SK-N-SH (cell line): ENCODE measurements around the gene OPA1. TPM values are rescaled to one million over a fixed set of nuclear protein-coding genes. Genes with fewer than 3 reads are reported as not detected.

Source experiments
- CTCF ChIA-PET: fragments of 300-600, 350-600 bp; formaldehyde crosslinking; extraction: SDS; loops from one replicate; lab custom pipeline; 2021; lab: Yijun Ruan, JAX
- POLR2A ChIA-PET: fragments of 350-600 bp; sonication (Branson Sonifier 250); formaldehyde crosslinking; extraction: SDS; loops from one replicate; lab custom pipeline; 2020; ENCODE audit warnings: antibody characterized with exemption, inconsistent platforms; lab: Yijun Ruan, JAX
- DNase-seq: peaks from one replicate; pipeline ENCODE4 v3.0.0; 2012
- H2AFZ ChIP-seq: fragments of 200-600 bp; sonication (generic); 2 replicates; pipeline ENCODE4 v1.8.1; 2016; ENCODE audit warnings: antibody characterized with exemption, mild to moderate bottlenecking, low read depth
- H3F3A ChIP-seq: fragments of 200-600 bp; sonication (generic); replicated peaks from 2 replicates; pipeline ENCODE3; 2016; ENCODE audit warnings: antibody characterized with exemption, mild to moderate bottlenecking; ENCODE audit not compliant: insufficient read depth
- H3K27ac ChIP-seq, 2 experiments: fragments of 200-500 bp in 1 of 2; fragments of 200-600 bp in 1 of 2; sonication (Bioruptor generic) in 1 of 2; sonication (generic), shearing (Covaris generic) in 1 of 2; 2 replicates each; pipeline versions ENCODE4 v1.5.1 to v1.6.1; 2014 to 2016; ENCODE audit warnings: low read depth in 2 of 2, inconsistent platforms in 1 of 2, low read length in 1 of 2, mild to moderate bottlenecking in 1 of 2, mixed read lengths in 1 of 2
- H3K27me3 ChIP-seq: fragments of 200-600 bp; sonication (generic), shearing (Covaris generic); 2 replicates; pipeline ENCODE4 v1.6.1; 2016; ENCODE audit warnings: mixed run types; ENCODE audit not compliant: insufficient read depth
- H3K36me3 ChIP-seq, 2 experiments: fragments of 200-500 bp in 1 of 2; fragments of 200-600 bp in 1 of 2; sonication (Bioruptor generic) in 1 of 2; sonication (generic) in 1 of 2; replicated peaks in 1 of 2; 2 replicates each; pipeline versions ENCODE3 to v1.5.1; 2014 to 2016; ENCODE audit warnings: low read length in 1 of 2, mild to moderate bottlenecking in 1 of 2; ENCODE audit not compliant: insufficient read depth in 2 of 2, control insufficient read depth in 1 of 2
- H3K4me1 ChIP-seq, 2 experiments: fragments of 200-500 bp in 1 of 2; fragments of 200-600 bp in 1 of 2; sonication (Bioruptor generic) in 1 of 2; sonication (generic), shearing (Covaris generic) in 1 of 2; 2 replicates each; pipeline versions ENCODE4 v1.5.1 to v1.6.1; 2014 to 2016; ENCODE audit warnings: low read depth in 1 of 2, low read length in 1 of 2, mixed run types in 1 of 2; ENCODE audit not compliant: insufficient read depth in 2 of 2, control insufficient read depth in 1 of 2
- H3K4me2 ChIP-seq: fragments of 200-600 bp; sonication (generic), shearing (Covaris generic); 2 replicates; pipeline ENCODE4 v1.6.1; 2017; ENCODE audit warnings: mixed run types
- H3K4me3 ChIP-seq, 2 experiments: fragments of 200-500 bp in 1 of 2; fragments of 200-600 bp in 1 of 2; sonication (Bioruptor generic) in 1 of 2; sonication (generic), shearing (Covaris generic) in 1 of 2; 2 replicates each; pipeline versions ENCODE4 v1.5.1 to v1.8.1; 2014 to 2016; ENCODE audit warnings: low read depth in 2 of 2, inconsistent platforms in 1 of 2, low read length in 1 of 2, mild to moderate bottlenecking in 1 of 2, mixed read lengths in 1 of 2, moderate library complexity in 1 of 2
- H3K79me2 ChIP-seq: fragments of 200-600 bp; sonication (generic); 2 replicates; pipeline ENCODE4 v1.8.1; 2017; ENCODE audit warnings: mild to moderate bottlenecking; ENCODE audit not compliant: insufficient read depth
- H3K9ac ChIP-seq: fragments of 200-600 bp; sonication (generic); 2 replicates; pipeline ENCODE4 v1.6.1; 2017; ENCODE audit warnings: mixed run types
- H3K9me2 ChIP-seq: fragments of 200-600 bp; sonication (generic); 2 replicates; pipeline ENCODE4 v1.6.1; 2017; ENCODE audit warnings: mixed run types
- H3K9me3 ChIP-seq: fragments of 200-600 bp; sonication (generic); 2 replicates; pipeline ENCODE4 v1.6.1; 2017; ENCODE audit warnings: mixed run types, mild to moderate bottlenecking, moderate library complexity
- H4K20me1 ChIP-seq: fragments of 200-600 bp; sonication (generic); 2 replicates; pipeline ENCODE4 v1.6.1; 2017; ENCODE audit warnings: mild to moderate bottlenecking, mixed run types; ENCODE audit not compliant: insufficient read depth
- ELF1 ChIP-seq: IDR thresholded peaks from 2 replicates; pipeline ENCODE4 v1.4.0; 2012
- EP300 ChIP-seq, 2 experiments: IDR thresholded peaks; 2 replicates each; pipeline versions ENCODE4 v1.4.0 to v1.6.1; 2012; ENCODE audit warnings: borderline replicate concordance in 1 of 2, low read depth in 1 of 2, low read length in 1 of 2
- FOXJ3 ChIP-seq: sonication (generic); formaldehyde crosslinking; IDR thresholded peaks from 2 replicates; pipeline ENCODE4 v1.5.1; 2020; ENCODE audit warnings: mild to moderate bottlenecking, missing genetic modification reagents
- GABPA ChIP-seq: IDR thresholded peaks from 2 replicates; pipeline ENCODE4 v1.4.0; 2012; ENCODE audit warnings: low read depth, mild to moderate bottlenecking
- JUND ChIP-seq: IDR thresholded peaks from 2 replicates; pipeline ENCODE4 v1.4.0; 2012
- MAX ChIP-seq: IDR thresholded peaks from 2 replicates; pipeline ENCODE4 v1.4.0; 2012; ENCODE audit warnings: low read depth
- MEF2A ChIP-seq: IDR thresholded peaks from 2 replicates; pipeline ENCODE4 v1.4.0; 2012; ENCODE audit warnings: low read depth, borderline replicate concordance
- NFIC ChIP-seq: IDR thresholded peaks from 2 replicates; pipeline ENCODE4 v1.4.0; 2012; ENCODE audit warnings: borderline replicate concordance
- NRF1 ChIP-seq: IDR thresholded peaks from 2 replicates; pipeline ENCODE4 v1.6.1; 2012; ENCODE audit warnings: low read depth, mild to moderate bottlenecking, low read length
- POLR2AphosphoS5 ChIP-seq: IDR thresholded peaks from 2 replicates; pipeline ENCODE4 v1.6.1; 2012; ENCODE audit warnings: low read depth, low read length
- RXRA ChIP-seq: IDR thresholded peaks from 2 replicates; pipeline ENCODE4 v1.4.0; 2012; ENCODE audit warnings: low read depth, mild to moderate bottlenecking, borderline replicate concordance
- SIN3A ChIP-seq: IDR thresholded peaks from 2 replicates; pipeline ENCODE4 v1.6.1; 2012; ENCODE audit warnings: low read depth, mild to moderate bottlenecking, low read length, moderate library complexity, borderline replicate concordance
- SMC3 ChIP-seq: IDR thresholded peaks from 2 replicates; pipeline ENCODE4 v1.6.1; 2012; ENCODE audit warnings: low read depth, low read length, improper control_type of control experiment
- TCF12 ChIP-seq: IDR thresholded peaks from 2 replicates; pipeline ENCODE4 v1.4.0; 2012
- TEAD4 ChIP-seq: IDR thresholded peaks from 2 replicates; pipeline ENCODE4 v1.4.0; 2012; ENCODE audit warnings: mild to moderate bottlenecking, borderline replicate concordance; ENCODE audit not compliant: insufficient read depth
- ZBTB33 ChIP-seq: IDR thresholded peaks from 2 replicates; pipeline ENCODE4 v1.4.0; 2012; ENCODE audit warnings: low read depth, borderline replicate concordance
- WGBS: methylation state at CpG from one replicate; pipeline ENCODE4 v1.1.6; 2017; ENCODE audit warnings: low lambda C conversion rate; 5-methylcytosine and 5-hydroxymethylcytosine counted together
- polyA plus RNA-seq, 3 experiments: library from polyadenylated mRNA; depleted of rRNA; stranded (reverse); fragments of >200 nt; gene quantifications; 2 replicates each; pipeline ENCODE4 v1.2.3, GENCODE V29; 2012
- TF ChIP-seq, protein P1 (sequence below): fragments of 200-600 bp; sonication (generic); IDR thresholded peaks from 2 replicates; pipeline ENCODE4 v1.6.1; 2017; ENCODE audit warnings: antibody characterized with exemption, mild to moderate bottlenecking, moderate library complexity
- TF ChIP-seq, protein P2 (sequence below): IDR thresholded peaks from 2 replicates; pipeline ENCODE4; 2012
- TF ChIP-seq, protein P3 (sequence below): IDR thresholded peaks from 2 replicates; pipeline ENCODE4 v1.4.0; 2012; ENCODE audit warnings: low read depth, borderline replicate concordance
- TF ChIP-seq, protein P4 (sequence below): IDR thresholded peaks from 2 replicates; pipeline ENCODE4 v1.6.1; 2012; ENCODE audit warnings: mild to moderate bottlenecking, low read depth, low read length, moderate library complexity

Gene OPA1
- polyA plus RNA-seq, 1 of the 3 experiments (the other 2 are of a cell fraction): 11.4 TPM

DNA sequence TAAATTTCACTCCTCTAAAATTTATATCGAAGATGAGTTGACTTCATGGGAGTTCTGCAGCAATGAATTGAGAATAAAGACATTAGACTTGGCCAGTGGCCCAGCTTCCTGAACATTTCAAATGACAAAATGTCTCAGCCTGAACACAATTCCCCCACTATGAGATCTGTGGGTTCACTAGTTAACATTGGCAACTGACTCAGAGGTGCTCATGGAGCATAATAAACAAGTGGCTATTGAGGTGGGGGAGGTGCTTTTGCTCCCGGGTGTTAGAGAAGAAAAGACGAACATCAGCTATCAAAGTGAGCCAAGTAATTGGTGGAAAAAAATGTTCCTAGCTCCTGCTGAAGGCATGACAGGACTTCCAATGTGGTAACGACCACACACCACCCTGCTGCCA lies 44.6 kb upstream of the OPA1 start:
- Histone ChIP-seq H2AFZ (no peak overlapping the region), H3K4me3 (no peak overlapping the region), H3K4me1 (no peaks in the 10 kb centered on the region), H3K79me2 (no peaks in the 10 kb centered on the region), H3K9ac (no peak overlapping the region), H3K36me3 (no peaks in the 10 kb centered on the region), H3K9me3 (no peaks in the 10 kb centered on the region), H3K4me2 (no peak overlapping the region), H3F3A (no peaks in the 10 kb centered on the region), H3K27ac (no peak overlapping the region), H4K20me1 (no peaks in the 10 kb centered on the region), H3K9me2 (no peaks in the 10 kb centered on the region), H3K27me3 (no peaks in the 10 kb centered on the region)
- no peak for DNase-seq
- CTCF ChIA-PET: interaction anchor here (1.6 kb wide), 1 partner anchor 24 kb away, joined by 4 read pairs; no protein-coding TSS in a partner anchor
- TF ChIP-seq TCF12 (no peak), EP300 (IDR thresholded peaks at IDR 0.05; ENCODE audit: borderline replicate concordance in 1 of 2, low read depth in 1 of 2, low read length in 1 of 2) (no peak), NRF1 (no peak), SIN3A (no peak), ELF1 (no peak)
- POLR2A ChIA-PET: no interaction called here
- 1% methylated on average over 4 of the region's 4 CpGs for WGBS

DNA sequence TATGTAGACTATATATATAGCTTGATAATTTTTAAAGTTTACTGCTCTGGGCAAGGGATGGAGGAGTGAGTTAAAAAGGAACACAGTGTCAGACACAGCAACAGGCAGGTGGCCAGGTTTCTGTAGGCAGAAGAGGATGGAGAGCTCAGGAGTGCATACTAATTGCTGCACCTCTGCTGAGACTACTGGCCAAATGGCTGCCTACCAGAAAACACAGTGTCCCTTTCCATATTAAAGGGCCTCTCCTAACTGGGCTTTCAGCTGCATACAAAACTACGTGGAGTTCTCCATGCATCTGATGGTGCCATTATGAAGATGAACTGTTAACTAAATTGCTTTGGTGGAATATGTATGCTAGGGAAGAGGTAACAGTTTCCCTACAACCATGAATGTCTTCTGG lies 40.1 kb upstream of the OPA1 start:
- no peaks in the 10 kb centered on the region for H3K4me1 ChIP-seq
- no peaks in the 10 kb centered on the region for H3K79me2 ChIP-seq
- no peak overlapping the region for H3K27ac ChIP-seq
- ChIA-PET CTCF (interaction anchor here (0.6 to 1.1 kb wide), 3 partner anchors 19 to 739 kb away, joined by 3 to 4 read pairs (median 3); no protein-coding TSS in a partner anchor), POLR2A (no interaction called here)
- H3K36me3 ChIP-seq: no peaks in the 10 kb centered on the region
- no peaks in the 10 kb centered on the region for H4K20me1 ChIP-seq
- no peak overlapping the region for H3K4me2 ChIP-seq
- H3K9me2 ChIP-seq: no peaks in the 10 kb centered on the region
- 7% methylated on average over 1 of the region's 1 CpG for WGBS
- no peak overlapping the region for H2AFZ ChIP-seq
- no peaks in the 10 kb centered on the region for H3K9me3 ChIP-seq
- DNase-seq: no peak
- H3K4me3 ChIP-seq: no peak overlapping the region
- no peaks in the 10 kb centered on the region for H3F3A ChIP-seq
- no peak overlapping the region for H3K9ac ChIP-seq
- H3K27me3 ChIP-seq: no peaks in the 10 kb centered on the region; the same call in 1 of the 2 replicates
- TF ChIP-seq NRF1 (no peak), RXRA (no peak), GABPA (no peak), JUND (no peak), MEF2A (no peak), POLR2AphosphoS5 (no peak), SMC3 (no peak), EP300 (IDR thresholded peaks at IDR 0.05; ENCODE audit: borderline replicate concordance in 1 of 2, low read depth in 1 of 2, low read length in 1 of 2) (no peak), ZBTB33 (no peak), NFIC (no peak), TEAD4 (no peak), FOXJ3 (CRISPR knock-in tag) (no peak), MAX (no peak)
- TF ChIP-seq, protein P1, sequence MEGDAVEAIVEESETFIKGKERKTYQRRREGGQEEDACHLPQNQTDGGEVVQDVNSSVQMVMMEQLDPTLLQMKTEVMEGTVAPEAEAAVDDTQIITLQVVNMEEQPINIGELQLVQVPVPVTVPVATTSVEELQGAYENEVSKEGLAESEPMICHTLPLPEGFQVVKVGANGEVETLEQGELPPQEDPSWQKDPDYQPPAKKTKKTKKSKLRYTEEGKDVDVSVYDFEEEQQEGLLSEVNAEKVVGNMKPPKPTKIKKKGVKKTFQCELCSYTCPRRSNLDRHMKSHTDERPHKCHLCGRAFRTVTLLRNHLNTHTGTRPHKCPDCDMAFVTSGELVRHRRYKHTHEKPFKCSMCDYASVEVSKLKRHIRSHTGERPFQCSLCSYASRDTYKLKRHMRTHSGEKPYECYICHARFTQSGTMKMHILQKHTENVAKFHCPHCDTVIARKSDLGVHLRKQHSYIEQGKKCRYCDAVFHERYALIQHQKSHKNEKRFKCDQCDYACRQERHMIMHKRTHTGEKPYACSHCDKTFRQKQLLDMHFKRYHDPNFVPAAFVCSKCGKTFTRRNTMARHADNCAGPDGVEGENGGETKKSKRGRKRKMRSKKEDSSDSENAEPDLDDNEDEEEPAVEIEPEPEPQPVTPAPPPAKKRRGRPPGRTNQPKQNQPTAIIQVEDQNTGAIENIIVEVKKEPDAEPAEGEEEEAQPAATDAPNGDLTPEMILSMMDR: no peak
- TF ChIP-seq, protein P2, sequence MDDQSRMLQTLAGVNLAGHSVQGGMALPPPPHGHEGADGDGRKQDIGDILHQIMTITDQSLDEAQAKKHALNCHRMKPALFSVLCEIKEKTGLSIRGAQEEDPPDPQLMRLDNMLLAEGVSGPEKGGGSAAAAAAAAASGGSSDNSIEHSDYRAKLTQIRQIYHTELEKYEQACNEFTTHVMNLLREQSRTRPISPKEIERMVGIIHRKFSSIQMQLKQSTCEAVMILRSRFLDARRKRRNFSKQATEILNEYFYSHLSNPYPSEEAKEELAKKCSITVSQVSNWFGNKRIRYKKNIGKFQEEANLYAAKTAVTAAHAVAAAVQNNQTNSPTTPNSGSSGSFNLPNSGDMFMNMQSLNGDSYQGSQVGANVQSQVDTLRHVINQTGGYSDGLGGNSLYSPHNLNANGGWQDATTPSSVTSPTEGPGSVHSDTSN: no peak
- TF ChIP-seq, protein P3, sequence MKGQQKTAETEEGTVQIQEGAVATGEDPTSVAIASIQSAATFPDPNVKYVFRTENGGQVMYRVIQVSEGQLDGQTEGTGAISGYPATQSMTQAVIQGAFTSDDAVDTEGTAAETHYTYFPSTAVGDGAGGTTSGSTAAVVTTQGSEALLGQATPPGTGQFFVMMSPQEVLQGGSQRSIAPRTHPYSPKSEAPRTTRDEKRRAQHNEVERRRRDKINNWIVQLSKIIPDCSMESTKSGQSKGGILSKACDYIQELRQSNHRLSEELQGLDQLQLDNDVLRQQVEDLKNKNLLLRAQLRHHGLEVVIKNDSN: no peak
- TF ChIP-seq, protein P4, sequence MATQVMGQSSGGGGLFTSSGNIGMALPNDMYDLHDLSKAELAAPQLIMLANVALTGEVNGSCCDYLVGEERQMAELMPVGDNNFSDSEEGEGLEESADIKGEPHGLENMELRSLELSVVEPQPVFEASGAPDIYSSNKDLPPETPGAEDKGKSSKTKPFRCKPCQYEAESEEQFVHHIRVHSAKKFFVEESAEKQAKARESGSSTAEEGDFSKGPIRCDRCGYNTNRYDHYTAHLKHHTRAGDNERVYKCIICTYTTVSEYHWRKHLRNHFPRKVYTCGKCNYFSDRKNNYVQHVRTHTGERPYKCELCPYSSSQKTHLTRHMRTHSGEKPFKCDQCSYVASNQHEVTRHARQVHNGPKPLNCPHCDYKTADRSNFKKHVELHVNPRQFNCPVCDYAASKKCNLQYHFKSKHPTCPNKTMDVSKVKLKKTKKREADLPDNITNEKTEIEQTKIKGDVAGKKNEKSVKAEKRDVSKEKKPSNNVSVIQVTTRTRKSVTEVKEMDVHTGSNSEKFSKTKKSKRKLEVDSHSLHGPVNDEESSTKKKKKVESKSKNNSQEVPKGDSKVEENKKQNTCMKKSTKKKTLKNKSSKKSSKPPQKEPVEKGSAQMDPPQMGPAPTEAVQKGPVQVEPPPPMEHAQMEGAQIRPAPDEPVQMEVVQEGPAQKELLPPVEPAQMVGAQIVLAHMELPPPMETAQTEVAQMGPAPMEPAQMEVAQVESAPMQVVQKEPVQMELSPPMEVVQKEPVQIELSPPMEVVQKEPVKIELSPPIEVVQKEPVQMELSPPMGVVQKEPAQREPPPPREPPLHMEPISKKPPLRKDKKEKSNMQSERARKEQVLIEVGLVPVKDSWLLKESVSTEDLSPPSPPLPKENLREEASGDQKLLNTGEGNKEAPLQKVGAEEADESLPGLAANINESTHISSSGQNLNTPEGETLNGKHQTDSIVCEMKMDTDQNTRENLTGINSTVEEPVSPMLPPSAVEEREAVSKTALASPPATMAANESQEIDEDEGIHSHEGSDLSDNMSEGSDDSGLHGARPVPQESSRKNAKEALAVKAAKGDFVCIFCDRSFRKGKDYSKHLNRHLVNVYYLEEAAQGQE: no peak
